Testis (tissue), 3 donors: Measurements from ENCODE around the gene FBXO48. TPM values are rescaled to one million over a fixed set of nuclear protein-coding genes. Genes with fewer than 3 reads are reported as not detected.

Experiments
- DNase-seq: peaks from one replicate; pipeline ENCODE4 v3.0.0-alpha.2; 2019
- H3K27ac ChIP-seq, 2 donors: fragments of 200-600 bp; sonication (generic); one replicate each; pipeline ENCODE4 v1.5.1; 2019
- H3K27me3 ChIP-seq: fragments of 200-600 bp; sonication (generic); one replicate; pipeline ENCODE4 v1.5.1; 2019
- H3K36me3 ChIP-seq: fragments of 200-600 bp; sonication (generic); one replicate; pipeline ENCODE4 v1.5.1; 2017; ENCODE audit warnings: low read depth; ENCODE audit errors: missing control alignments
- H3K4me1 ChIP-seq: fragments of 200-600 bp; sonication (generic); one replicate; pipeline ENCODE4 v1.5.1; 2019
- H3K4me3 ChIP-seq, 2 donors: fragments of 200-600 bp; sonication (generic); one replicate each; pipeline ENCODE4 v1.5.1; 2017 to 2019
- H3K9me3 ChIP-seq: fragments of 200-600 bp; sonication (generic); one replicate; pipeline ENCODE4 v1.5.1; 2017
- CTCF ChIP-seq, 3 experiments: fragments of 450-650 bp in 2 of 3; fragments of 200-600 bp in 1 of 3; sonication (generic) in 1 of 3; IDR thresholded peaks; one replicate each; pipeline ENCODE4 v1.5.1; 2016 to 2019; ENCODE audit warnings: antibody characterized with exemption in 3 of 3, mild to moderate bottlenecking in 2 of 3, moderate library complexity in 1 of 3
- POLR2A ChIP-seq: fragments of 450-650 bp; IDR thresholded peaks from one replicate; pipeline ENCODE4 v1.6.1; 2017; ENCODE audit warnings: antibody characterized with exemption, mild to moderate bottlenecking, moderate library complexity
- WGBS, 2 donors: methylation state at CpG; one replicate each; pipeline ENCODE4 v1.1.5; 2018; 5-methylcytosine and 5-hydroxymethylcytosine counted together
- intact Hi-C: fragments of 100-400 bp; cut with DNase I; formaldehyde crosslinking; loops from one replicate; pipeline ENCODE4 v1.15.1; 2023; ENCODE audit warnings: low total_unique reads
- polyA plus RNA-seq: library from polyadenylated mRNA; stranded (reverse); fragments of 350-450 nt; fragmentation: Illumina TruSeq; extraction: RNeasy Lipid Tissue Mini Kit (QIAGEN cat#74804); gene quantifications from one replicate; pipeline ENCODE4 v1.2.3, GENCODE V29; 2014; ENCODE audit warnings: low read depth, low replicate concordance; ENCODE audit not compliant: insufficient read depth
- total RNA-seq, 2 donors: library from RNA; depleted of rRNA; stranded (reverse); fragments of >200 nt; gene quantifications; one replicate each; pipeline ENCODE4 v1.2.3, GENCODE V29; 2016

The FBXO48 gene
- total and polyA plus RNA-seq, 3 donors from 2014 or later = 1.2 to 2.4 (median 1.7) TPM

GRCh38 chr2:68428126-68428525 lies 39.0 kb downstream of the FBXO48 start:
- DNase-seq = no peak
- Histone ChIP-seq H3K9me3 (no peaks in the 10 kb centered on the region), H3K4me1 (peaks cover 9% of the 10 kb centered on the region), H3K27me3 (no peaks in the 10 kb centered on the region), H3K27ac (no peak overlapping the region), H3K4me3 (no peak overlapping the region), H3K36me3 (no peaks in the 10 kb centered on the region)
- TF ChIP-seq POLR2A (no peak), CTCF (IDR thresholded peaks at IDR 0.05) (no peak)
- intact Hi-C loops = no loop called here
- WGBS, 2 donors = 43 to 49% methylated on average over 4 of the region's 4 CpGs

- WGBS, 2 donors = 81 to 83% methylated on average over 10 of the region's 10 CpGs
- H3K27me3 ChIP-seq = no peaks in the 10 kb centered on the region
These were observed 40.1 kb downstream of the FBXO48 start for GRCh38 chr2:68426848-68427579.

GRCh38 chr2:68426446-68426845 lies 40.6 kb downstream of the FBXO48 start:
- no peaks in the 10 kb centered on the region for H3K27me3 ChIP-seq
- DNase-seq = no peak
- peaks cover 9% of the 10 kb centered on the region for H3K4me1 ChIP-seq
- 73 to 83% methylated on average over 1 of the region's 1 CpG for WGBS, 2 donors
- TF ChIP-seq CTCF (IDR thresholded peaks at IDR 0.05) (no peak), POLR2A (no peak)
- H3K4me3 ChIP-seq = no peak overlapping the region
- no peaks in the 10 kb centered on the region for H3K36me3 ChIP-seq
- no peak overlapping the region for H3K27ac ChIP-seq
- no peaks in the 10 kb centered on the region for H3K9me3 ChIP-seq
- intact Hi-C loops = no loop called here

More at GRCh38 chr2:68426848-68427579, 40.1 kb downstream of the FBXO48 start:
- Histone ChIP-seq H3K9me3 (no peaks in the 10 kb centered on the region), H3K27ac (no peak overlapping the region), H3K36me3 (no peaks in the 10 kb centered on the region), H3K4me1 (peaks cover 9% of the 10 kb centered on the region), H3K4me3 (no peak overlapping the region)
- DNase-seq = no peak
- TF ChIP-seq POLR2A = no peak
- no peak for TF ChIP-seq CTCF (IDR thresholded peaks at IDR 0.05)
- intact Hi-C loops = no loop called here

- H3K36me3 ChIP-seq = no peaks in the 10 kb centered on the region
- H3K27ac ChIP-seq = no peak overlapping the region
- H3K4me3 ChIP-seq = no peak overlapping the region
- no peak for TF ChIP-seq CTCF (IDR thresholded peaks at IDR 0.05)
- TF ChIP-seq POLR2A = no peak
- no peak for DNase-seq
- intact Hi-C loops = no loop called here
- H3K4me1 ChIP-seq = peaks cover 9% of the 10 kb centered on the region
- no peaks in the 10 kb centered on the region for H3K27me3 ChIP-seq
- no peaks in the 10 kb centered on the region for H3K9me3 ChIP-seq
- 84 to 93% methylated on average over 3 of the region's 3 CpGs for WGBS, 2 donors
These were observed 41.6 kb downstream of the FBXO48 start for GRCh38 chr2:68425503-68425902.
